ENCODE results near the gene UMAD1. TPM values are rescaled to one million over a fixed set of nuclear protein-coding genes. Genes with fewer than 3 reads are reported as not detected.

UMAD1 gene
- total RNA-seq, 1 experiment from 2014 or later, result 15.6 TPM

GRCh38 chr7:7843972-7844371, 203.4 kb downstream of the UMAD1 start:
- no peak overlapping the region for H3K27ac ChIP-seq
- DNase-seq, result no peak

DNA sequence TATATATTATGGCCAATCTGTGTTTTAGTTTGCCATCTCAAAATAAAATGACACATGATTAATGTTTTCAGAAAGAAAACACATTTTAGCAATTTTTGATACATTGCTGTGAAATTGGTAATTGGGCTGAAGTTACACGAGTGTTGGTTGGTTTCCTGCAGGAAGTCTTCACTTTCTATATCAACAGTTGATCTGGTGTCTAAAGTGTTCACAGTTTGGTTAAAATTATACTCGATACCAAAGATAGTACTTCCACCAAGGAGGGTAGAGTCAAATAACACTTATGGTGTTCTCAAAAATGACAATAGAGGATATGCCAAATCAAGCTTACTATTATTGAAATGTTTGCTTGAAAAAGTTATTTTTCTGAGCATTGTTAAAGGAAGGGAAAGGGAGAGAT, 207.7 kb downstream of the UMAD1 start:
- no peaks in the 10 kb centered on the region for H3K4me1 ChIP-seq
- no peaks in the 10 kb centered on the region for H3K27me3 ChIP-seq
- H3K9me3 ChIP-seq (replicated peaks), result no peaks in the 10 kb centered on the region
- H3K4me3 ChIP-seq, result no peak overlapping the region
- H3K27ac ChIP-seq, result no peak overlapping the region
- no peaks in the 10 kb centered on the region for H3K36me3 ChIP-seq
- no peak for DNase-seq

More at GRCh38 chr7:7843972-7844371, 203.4 kb downstream of the UMAD1 start:
- Histone ChIP-seq H3K27me3 (no peaks in the 10 kb centered on the region), H3K36me3 (no peaks in the 10 kb centered on the region), H3K4me3 (no peak overlapping the region), H3K4me1 (no peaks in the 10 kb centered on the region), H3K9me3 (replicated peaks) (no peaks in the 10 kb centered on the region)

DNA sequence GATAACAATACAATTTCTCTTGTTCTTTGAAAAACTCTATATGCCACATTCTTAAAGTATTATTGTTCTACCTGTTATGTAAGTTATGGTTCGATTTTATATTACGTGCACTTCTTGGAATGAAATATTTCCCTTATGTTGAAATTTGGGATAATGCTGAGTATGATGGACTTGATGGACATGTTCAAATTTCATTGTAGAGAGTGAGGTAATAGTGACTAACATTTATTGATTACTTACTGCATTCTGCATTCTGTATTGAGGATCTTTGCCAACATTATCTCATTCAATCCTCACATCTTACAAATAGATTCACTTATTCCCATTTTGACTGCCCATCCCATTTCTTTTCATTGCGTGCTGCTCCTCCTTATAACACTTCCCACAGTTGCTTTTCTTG, 208.3 kb downstream of the UMAD1 start:
- Histone ChIP-seq H3K4me1 (no peaks in the 10 kb centered on the region), H3K9me3 (replicated peaks) (no peaks in the 10 kb centered on the region), H3K27ac (no peak overlapping the region), H3K4me3 (no peak overlapping the region), H3K36me3 (no peaks in the 10 kb centered on the region), H3K27me3 (no peaks in the 10 kb centered on the region)
- no peak for DNase-seq

GRCh38 chr7:7850150-7850549, 209.6 kb downstream of the UMAD1 start:
- Histone ChIP-seq H3K4me1 (no peaks in the 10 kb centered on the region), H3K36me3 (no peaks in the 10 kb centered on the region), H3K4me3 (no peak overlapping the region), H3K27me3 (no peaks in the 10 kb centered on the region), H3K9me3 (replicated peaks) (no peaks in the 10 kb centered on the region), H3K27ac (no peak overlapping the region)
- no peak for DNase-seq

GRCh38 chr7:7851381-7851780, 210.8 kb downstream of the UMAD1 start:
- Histone ChIP-seq H3K36me3 (no peaks in the 10 kb centered on the region), H3K27me3 (no peaks in the 10 kb centered on the region), H3K27ac (no peak overlapping the region), H3K4me3 (no peak overlapping the region), H3K9me3 (replicated peaks) (no peaks in the 10 kb centered on the region; the same call in 1 of the 2 replicates), H3K4me1 (no peaks in the 10 kb centered on the region)
- DNase-seq, result no peak

GRCh38 chr7:7851991-7852390, 211.4 kb downstream of the UMAD1 start:
- Histone ChIP-seq H3K9me3 (replicated peaks) (no peaks in the 10 kb centered on the region; the same call in 1 of the 2 replicates), H3K4me3 (no peak overlapping the region), H3K27me3 (no peaks in the 10 kb centered on the region), H3K4me1 (no peaks in the 10 kb centered on the region), H3K36me3 (no peaks in the 10 kb centered on the region), H3K27ac (no peak overlapping the region)
- no peak for DNase-seq

GRCh38 chr7:7857143-7857583, 216.6 kb downstream of the UMAD1 start:
- H3K4me3 ChIP-seq, result no peak overlapping the region
- H3K27ac ChIP-seq, result no peak overlapping the region
- no peak for DNase-seq
- H3K27me3 ChIP-seq, result no peaks in the 10 kb centered on the region
- H3K36me3 ChIP-seq, result no peaks in the 10 kb centered on the region
- peaks cover 15% of the 10 kb centered on the region for H3K4me1 ChIP-seq
- no peaks in the 10 kb centered on the region; the same call in 1 of the 2 replicates for H3K9me3 ChIP-seq (replicated peaks)

DNA sequence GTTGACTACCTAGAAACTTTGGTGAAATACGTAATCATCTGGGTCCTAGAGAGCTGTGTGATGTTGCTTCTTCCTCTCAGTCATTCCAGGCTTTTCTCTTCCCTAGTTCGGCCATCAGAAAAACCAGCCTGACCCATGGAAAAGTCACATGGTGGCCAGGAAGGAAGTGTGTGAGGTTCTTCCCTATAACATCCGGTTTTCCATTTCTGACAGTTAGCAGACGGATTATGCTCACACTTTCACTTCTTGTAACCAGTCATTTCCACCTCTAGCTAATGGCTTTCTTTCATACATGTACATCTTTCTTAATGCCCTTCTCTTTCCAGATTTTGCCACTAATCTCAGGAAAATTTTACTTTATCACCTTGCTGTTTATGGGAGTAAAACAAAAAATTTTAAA, 218.0 kb downstream of the UMAD1 start:
- Histone ChIP-seq H3K4me3 (no peak overlapping the region), H3K27me3 (no peaks in the 10 kb centered on the region), H3K36me3 (no peaks in the 10 kb centered on the region), H3K9me3 (replicated peaks) (no peaks in the 10 kb centered on the region; the same call in 1 of the 2 replicates), H3K27ac (no peak overlapping the region), H3K4me1 (peaks cover 29% of the 10 kb centered on the region)
- DNase-seq, result no peak

- H3K4me1 ChIP-seq, result peaks cover 29% of the 10 kb centered on the region
- H3K4me3 ChIP-seq, result no peak overlapping the region
- H3K36me3 ChIP-seq, result no peaks in the 10 kb centered on the region
- no peak for DNase-seq
- H3K27me3 ChIP-seq, result no peaks in the 10 kb centered on the region
- no peaks in the 10 kb centered on the region; the same call in 1 of the 2 replicates for H3K9me3 ChIP-seq (replicated peaks)
- H3K27ac ChIP-seq, result no peak overlapping the region
These were observed 218.9 kb downstream of the UMAD1 start for GRCh38 chr7:7859411-7859810.

- peak; percentile 61 to 87 for DNase-seq
- no peaks in the 10 kb centered on the region for H3K9me3 ChIP-seq (replicated peaks)
- no peaks in the 10 kb centered on the region for H3K27me3 ChIP-seq
- H3K36me3 ChIP-seq, result no peaks in the 10 kb centered on the region
- peaks cover 29% of the 10 kb centered on the region for H3K4me1 ChIP-seq
- H3K4me3 ChIP-seq, result no peak overlapping the region
- H3K27ac ChIP-seq, result peak overlapping the region; percentile 38
These were observed 220.7 kb downstream of the UMAD1 start for GRCh38 chr7:7861211-7861633.

DNA sequence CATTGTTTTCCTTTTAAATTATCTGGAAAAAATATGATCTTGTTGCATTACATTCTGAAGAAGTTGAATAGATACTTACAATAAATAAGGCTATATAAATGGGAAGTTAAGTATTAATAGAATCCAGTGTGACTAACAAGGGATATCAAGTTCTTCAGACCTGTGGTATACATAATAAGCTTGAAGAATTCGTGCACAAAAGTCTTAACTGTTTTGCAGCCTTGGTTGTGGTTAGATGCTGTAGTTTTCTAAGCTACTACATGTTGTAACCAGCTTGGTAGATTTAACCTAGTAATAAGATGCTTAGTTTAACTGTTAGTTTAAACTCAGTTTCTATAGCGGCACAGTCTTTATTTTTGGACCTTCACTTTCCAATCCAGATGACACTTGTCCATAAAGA, 221.8 kb downstream of the UMAD1 start:
- H3K27ac ChIP-seq, result peak overlapping the region; percentile 38
- no peaks in the 10 kb centered on the region for H3K27me3 ChIP-seq
- no peaks in the 10 kb centered on the region for H3K9me3 ChIP-seq (replicated peaks)
- no peaks in the 10 kb centered on the region for H3K36me3 ChIP-seq
- peaks cover 29% of the 10 kb centered on the region for H3K4me1 ChIP-seq
- peak; percentile 44 to 86 for DNase-seq
- no peak overlapping the region for H3K4me3 ChIP-seq

DNA sequence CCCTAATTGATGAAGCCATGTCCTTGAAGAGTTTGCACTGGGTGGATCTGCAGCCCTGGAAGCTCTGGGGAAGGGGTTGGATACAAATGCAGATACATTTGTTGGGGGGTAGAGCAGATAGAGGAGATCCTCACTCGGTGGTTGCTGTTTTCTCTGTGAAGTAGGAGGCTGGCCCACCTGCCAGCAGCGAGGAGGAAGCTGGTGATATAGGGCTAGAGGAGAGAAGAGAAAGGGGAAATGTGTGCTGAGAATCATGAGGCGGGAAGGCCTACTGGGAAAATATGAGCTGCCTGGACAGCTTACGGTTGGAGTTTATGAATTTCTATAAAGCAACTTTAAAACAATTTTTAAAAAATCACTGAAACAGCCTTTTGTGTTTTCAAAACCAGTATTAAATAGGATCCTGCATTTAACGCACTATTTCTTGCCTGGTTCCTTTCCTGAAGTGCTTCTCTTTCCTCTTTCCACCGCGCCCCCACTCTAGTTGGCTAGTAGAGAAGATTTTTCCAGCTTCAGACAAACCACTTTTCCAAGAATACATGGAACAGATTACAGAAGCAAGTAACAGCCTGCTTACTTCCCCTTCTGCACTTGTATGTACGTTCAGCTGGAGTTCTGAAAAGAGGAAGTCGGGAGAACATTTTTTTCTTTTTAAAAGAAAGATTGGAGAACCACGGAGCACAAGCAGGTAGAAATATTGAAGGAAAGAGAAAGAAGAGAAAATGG, 227.5 kb downstream of the UMAD1 start:
- no peak for DNase-seq
- Histone ChIP-seq H3K9me3 (replicated peaks) (no peaks in the 10 kb centered on the region), H3K4me1 (peaks cover 5% of the 10 kb centered on the region), H3K4me3 (no peak overlapping the region), H3K27me3 (no peaks in the 10 kb centered on the region), H3K36me3 (no peaks in the 10 kb centered on the region), H3K27ac (no peak overlapping the region)

DNA sequence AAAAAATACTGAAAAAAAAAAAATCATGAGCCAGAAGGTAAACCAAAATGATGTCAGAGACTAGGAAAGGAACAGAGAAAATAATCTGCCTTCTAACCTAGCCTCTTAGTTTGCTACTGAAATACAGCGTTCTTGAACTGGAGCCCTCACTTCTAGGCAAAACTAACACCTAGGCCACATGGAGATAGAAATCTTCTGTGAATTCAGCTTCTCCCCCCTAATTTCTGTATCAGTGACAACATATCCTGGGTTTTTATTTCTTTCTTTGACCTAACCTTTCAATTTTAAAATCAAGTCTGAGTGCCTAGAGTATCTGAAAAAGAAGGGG, 228.0 kb downstream of the UMAD1 start:
- Histone ChIP-seq H3K4me3 (no peak overlapping the region), H3K36me3 (no peaks in the 10 kb centered on the region), H3K27me3 (no peaks in the 10 kb centered on the region), H3K9me3 (replicated peaks) (no peaks in the 10 kb centered on the region), H3K27ac (no peak overlapping the region), H3K4me1 (peaks cover under 1% of the 10 kb centered on the region; the same call in 1 of the 2 replicates)
- DNase-seq, result no peak

GRCh38 chr7:7869036-7869435, 228.5 kb downstream of the UMAD1 start:
- DNase-seq, result no peak
- Histone ChIP-seq H3K27ac (no peak overlapping the region), H3K9me3 (replicated peaks) (no peaks in the 10 kb centered on the region), H3K4me3 (no peak overlapping the region), H3K36me3 (no peaks in the 10 kb centered on the region), H3K4me1 (no peaks in the 10 kb centered on the region), H3K27me3 (no peaks in the 10 kb centered on the region)

GRCh38 chr7:7869651-7870050, 229.1 kb downstream of the UMAD1 start:
- Histone ChIP-seq H3K36me3 (no peaks in the 10 kb centered on the region), H3K4me3 (no peak overlapping the region), H3K4me1 (no peaks in the 10 kb centered on the region), H3K27me3 (no peaks in the 10 kb centered on the region), H3K9me3 (replicated peaks) (no peaks in the 10 kb centered on the region), H3K27ac (no peak overlapping the region)
- DNase-seq, result no peak

- no peaks in the 10 kb centered on the region for H3K9me3 ChIP-seq (replicated peaks)
- H3K4me3 ChIP-seq, result no peak overlapping the region
- DNase-seq, result no peak
- H3K27ac ChIP-seq, result no peak overlapping the region
- no peaks in the 10 kb centered on the region for H3K27me3 ChIP-seq
- no peaks in the 10 kb centered on the region for H3K4me1 ChIP-seq
- H3K36me3 ChIP-seq, result no peaks in the 10 kb centered on the region
These were observed 230.0 kb downstream of the UMAD1 start for GRCh38 chr7:7870555-7870954.
